ENCODE measurements around the gene TOR3A. TPM values are rescaled to one million over a fixed set of nuclear protein-coding genes. Genes with fewer than 3 reads are reported as not detected.

TOR3A gene
- total RNA-seq, 4 donors from 2014 or later, result 31.9 to 48.8 (median 34.4) TPM

DNA sequence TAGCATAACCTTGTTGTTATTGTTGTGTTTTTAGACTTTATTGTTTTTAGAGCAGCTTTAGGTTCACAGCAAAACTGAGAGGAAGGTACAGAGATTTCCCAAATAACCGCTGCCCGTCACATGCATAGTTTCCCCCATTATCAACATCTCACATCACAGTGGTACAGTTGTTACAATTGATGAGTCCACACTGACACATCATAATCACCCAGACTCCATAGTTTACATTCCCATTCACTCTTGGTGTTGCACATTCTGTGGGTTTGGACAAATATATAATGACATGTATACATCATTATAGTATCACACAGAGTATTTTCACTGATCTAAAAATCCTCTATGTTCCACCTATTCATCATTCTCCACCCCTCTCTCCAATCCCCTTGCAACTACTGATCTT, 25.9 kb upstream of the TOR3A start:
- Histone ChIP-seq H3K36me3 (peaks cover 0 to 49% (median 0%) of the 10 kb centered on the region in 3 donors), H3K9me3 (no peaks in the 10 kb centered on the region), H3K4me1 (no peaks in the 10 kb centered on the region), H3K27ac (no peak overlapping the region), H3K4me3 (no peak overlapping the region), H3K27me3 (no peaks in the 10 kb centered on the region)
- intact Hi-C loops (cut with DNase I), result no loop called here
- DNase-seq, result no peak
- WGBS, 2 donors, result 97 to 100% methylated on average over 2 of the region's 2 CpGs
- TF ChIP-seq POLR2A (IDR thresholded peaks at IDR 0.05), result no peak
- TF ChIP-seq, protein P1, sequence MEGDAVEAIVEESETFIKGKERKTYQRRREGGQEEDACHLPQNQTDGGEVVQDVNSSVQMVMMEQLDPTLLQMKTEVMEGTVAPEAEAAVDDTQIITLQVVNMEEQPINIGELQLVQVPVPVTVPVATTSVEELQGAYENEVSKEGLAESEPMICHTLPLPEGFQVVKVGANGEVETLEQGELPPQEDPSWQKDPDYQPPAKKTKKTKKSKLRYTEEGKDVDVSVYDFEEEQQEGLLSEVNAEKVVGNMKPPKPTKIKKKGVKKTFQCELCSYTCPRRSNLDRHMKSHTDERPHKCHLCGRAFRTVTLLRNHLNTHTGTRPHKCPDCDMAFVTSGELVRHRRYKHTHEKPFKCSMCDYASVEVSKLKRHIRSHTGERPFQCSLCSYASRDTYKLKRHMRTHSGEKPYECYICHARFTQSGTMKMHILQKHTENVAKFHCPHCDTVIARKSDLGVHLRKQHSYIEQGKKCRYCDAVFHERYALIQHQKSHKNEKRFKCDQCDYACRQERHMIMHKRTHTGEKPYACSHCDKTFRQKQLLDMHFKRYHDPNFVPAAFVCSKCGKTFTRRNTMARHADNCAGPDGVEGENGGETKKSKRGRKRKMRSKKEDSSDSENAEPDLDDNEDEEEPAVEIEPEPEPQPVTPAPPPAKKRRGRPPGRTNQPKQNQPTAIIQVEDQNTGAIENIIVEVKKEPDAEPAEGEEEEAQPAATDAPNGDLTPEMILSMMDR (IDR thresholded peaks at IDR 0.05), result no peak

DNA sequence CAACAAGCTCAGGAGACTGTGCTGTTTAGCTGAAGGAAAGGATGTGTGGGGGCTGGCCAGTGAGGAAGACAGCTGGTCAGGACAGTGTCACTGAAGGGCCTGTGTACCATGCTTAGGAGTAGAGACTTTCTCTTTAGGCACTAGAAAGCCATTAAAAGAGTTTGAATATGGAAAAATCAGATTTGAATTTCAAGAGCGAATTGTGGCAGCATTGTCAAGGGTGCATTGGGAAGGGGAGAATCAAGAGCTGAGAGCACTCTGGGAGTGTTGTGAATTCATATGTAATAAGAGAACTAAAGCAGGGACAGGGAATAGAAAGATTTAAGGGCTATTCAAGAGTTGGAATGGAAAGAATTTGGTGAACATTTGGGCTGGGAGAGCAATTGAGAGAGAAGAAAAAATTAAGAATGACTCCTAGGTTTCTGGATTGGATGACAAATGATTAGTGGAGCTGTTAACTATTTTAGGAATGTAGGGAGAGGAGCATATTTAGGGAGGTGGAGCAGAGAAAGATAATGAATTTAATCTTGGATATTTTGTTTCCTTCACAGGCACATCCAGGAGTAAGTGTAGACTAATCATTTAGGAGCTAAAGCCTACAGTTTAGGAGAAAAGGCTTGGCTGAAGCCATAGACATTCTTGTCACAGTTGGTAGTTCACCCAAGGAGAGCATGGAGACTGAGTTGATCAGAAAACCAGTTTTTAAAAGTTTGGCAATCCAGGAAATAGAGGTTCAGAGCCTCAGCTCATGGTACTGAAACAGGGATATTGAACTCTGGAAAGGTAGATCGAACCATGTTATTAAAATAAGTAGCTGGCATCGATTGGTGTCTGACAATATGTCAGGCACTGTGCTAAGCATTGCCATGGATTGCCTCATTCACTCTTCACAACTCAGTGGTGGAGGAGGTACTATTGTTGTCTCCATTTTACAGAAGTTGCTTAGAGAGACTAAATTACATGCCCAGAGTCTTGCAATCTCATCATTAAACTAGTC, 23.1 kb upstream of the TOR3A start:
- H3K9me3 ChIP-seq, result no peaks in the 10 kb centered on the region
- H3K36me3 ChIP-seq, result peaks cover 0 to 54% (median 0%) of the 10 kb centered on the region in 3 donors
- no peak overlapping the region for H3K27ac ChIP-seq
- whole genome bisulfite sequencing, 2 donors, result 92 to 98% methylated on average over 3 of the region's 3 CpGs
- TF ChIP-seq POLR2A (IDR thresholded peaks at IDR 0.05), result no peak
- TF ChIP-seq, protein P1 (IDR thresholded peaks at IDR 0.05), result no peak
- H3K4me1 ChIP-seq, result no peaks in the 10 kb centered on the region
- no peaks in the 10 kb centered on the region for H3K27me3 ChIP-seq
- DNase-seq, result no peak
- intact Hi-C loops (cut with DNase I), result no loop called here
- H3K4me3 ChIP-seq, result no peak overlapping the region

DNA sequence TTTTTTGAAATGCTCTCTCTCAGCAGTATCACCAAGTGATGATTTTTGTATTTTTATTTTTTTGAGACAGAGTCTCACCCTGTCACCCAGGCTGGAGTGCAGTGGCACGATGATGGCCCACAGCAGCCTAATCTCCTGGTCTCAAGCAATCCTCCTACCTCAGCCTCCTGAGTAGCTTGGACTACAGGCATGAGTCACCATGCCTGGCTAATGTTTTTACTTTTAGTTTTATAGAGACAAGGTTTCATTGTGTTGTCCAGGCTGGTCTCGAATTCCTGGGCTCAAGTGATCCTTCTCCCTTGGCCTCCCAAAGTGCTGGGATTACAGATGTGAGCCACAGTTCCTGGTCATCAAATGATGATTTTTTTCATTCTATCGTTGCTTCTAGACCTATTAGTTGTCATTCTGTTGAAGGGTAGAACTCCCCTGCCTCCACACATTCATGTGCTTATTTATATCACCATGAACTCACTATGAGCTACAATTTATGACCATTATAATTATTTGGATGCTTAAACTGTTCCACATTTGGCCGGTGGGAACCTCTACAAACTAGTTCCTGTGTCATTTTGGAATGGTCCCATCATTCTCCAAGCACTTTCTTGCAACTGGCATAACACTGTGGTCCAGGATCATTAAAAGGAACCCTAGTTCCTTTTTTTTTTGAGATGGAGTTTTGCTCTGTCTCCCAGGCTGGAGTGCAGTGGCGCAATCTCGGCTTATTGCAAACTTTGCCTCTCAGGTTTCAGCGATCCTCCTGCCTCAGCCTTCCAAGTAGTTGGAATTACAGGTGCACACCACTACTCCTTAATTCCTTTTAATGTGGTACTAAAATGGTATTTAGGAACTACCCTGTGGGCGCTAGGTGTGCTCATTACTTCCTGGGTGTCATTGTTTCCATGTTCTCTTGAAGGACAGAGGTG, 20.2 kb upstream of the TOR3A start:
- WGBS, 2 donors, result 93 to 95% methylated on average over 8 of the region's 8 CpGs
- H3K4me1 ChIP-seq, result no peaks in the 10 kb centered on the region
- no peak overlapping the region for H3K4me3 ChIP-seq
- no peak overlapping the region for H3K27ac ChIP-seq
- intact Hi-C loops (cut with DNase I), result no loop called here
- no peak for DNase-seq
- no peaks in the 10 kb centered on the region for H3K9me3 ChIP-seq
- peaks cover 0 to 57% (median 7%) of the 10 kb centered on the region in 3 donors for H3K36me3 ChIP-seq
- no peaks in the 10 kb centered on the region for H3K27me3 ChIP-seq
- TF ChIP-seq, protein P1 (IDR thresholded peaks at IDR 0.05), result no peak
- no peak for TF ChIP-seq POLR2A (IDR thresholded peaks at IDR 0.05)

DNA sequence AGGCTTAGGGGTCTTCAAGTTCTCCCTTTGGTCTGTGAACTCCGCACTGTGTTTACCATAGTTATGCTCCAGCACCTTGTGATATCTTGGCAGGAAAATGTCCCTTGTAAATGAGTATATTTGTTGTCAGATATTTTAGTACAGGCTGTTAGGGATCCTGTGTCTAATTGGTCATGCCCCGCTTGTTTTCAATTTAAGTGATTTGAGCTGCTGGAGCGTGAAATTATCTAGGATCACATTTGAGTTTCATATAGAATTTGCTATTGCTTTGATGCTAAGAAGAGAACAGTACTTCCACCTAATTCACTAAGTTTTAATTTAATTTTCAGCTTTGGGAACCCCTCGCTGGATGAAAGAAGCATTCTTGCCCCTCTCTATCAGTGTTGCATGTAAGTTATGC, 15.4 kb upstream of the TOR3A start:
- no peaks in the 10 kb centered on the region for H3K9me3 ChIP-seq
- WGBS, 2 donors, result 96 to 97% methylated on average over 4 of the region's 4 CpGs
- intact Hi-C loops (cut with DNase I), result no loop called here
- H3K4me1 ChIP-seq, result no peaks in the 10 kb centered on the region
- H3K4me3 ChIP-seq, result no peak overlapping the region
- TF ChIP-seq, protein P1 (IDR thresholded peaks at IDR 0.05), result no peak
- TF ChIP-seq POLR2A (IDR thresholded peaks at IDR 0.05), result no peak
- H3K36me3 ChIP-seq, result peaks cover 0 to 87% (median 14%) of the 10 kb centered on the region in 3 donors
- DNase-seq, result no peak
- H3K27me3 ChIP-seq, result no peaks in the 10 kb centered on the region
- H3K27ac ChIP-seq, result no peak overlapping the region
